HG02642 (cell line): ENCODE results near the gene TRIM49C.
"Not testable (repeated sequence)": the region's sequence is repeated elsewhere in the genome, so short reads cannot be mapped to it uniquely, and the experiment has no call there.

ENCODE experiments used
- ATAC-seq: cut with Tn5 transposase; IDR thresholded peaks from one replicate; pipeline ENCODE4 v1.9.1; 2021; ENCODE audit warnings: mild to moderate bottlenecking; ENCODE audit not compliant: unreplicated experiment, poor library complexity

The TRIM49C gene, protein sequence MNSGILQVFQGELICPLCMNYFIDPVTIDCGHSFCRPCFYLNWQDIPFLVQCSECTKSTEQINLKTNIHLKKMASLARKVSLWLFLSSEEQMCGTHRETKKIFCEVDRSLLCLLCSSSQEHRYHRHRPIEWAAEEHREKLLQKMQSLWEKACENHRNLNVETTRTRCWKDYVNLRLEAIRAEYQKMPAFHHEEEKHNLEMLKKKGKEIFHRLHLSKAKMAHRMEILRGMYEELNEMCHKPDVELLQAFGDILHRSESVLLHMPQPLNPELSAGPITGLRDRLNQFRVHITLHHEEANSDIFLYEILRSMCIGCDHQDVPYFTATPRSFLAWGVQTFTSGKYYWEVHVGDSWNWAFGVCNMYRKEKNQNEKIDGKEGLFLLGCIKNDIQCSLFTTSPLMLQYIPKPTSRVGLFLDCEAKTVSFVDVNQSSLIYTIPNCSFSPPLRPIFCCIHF

DNA sequence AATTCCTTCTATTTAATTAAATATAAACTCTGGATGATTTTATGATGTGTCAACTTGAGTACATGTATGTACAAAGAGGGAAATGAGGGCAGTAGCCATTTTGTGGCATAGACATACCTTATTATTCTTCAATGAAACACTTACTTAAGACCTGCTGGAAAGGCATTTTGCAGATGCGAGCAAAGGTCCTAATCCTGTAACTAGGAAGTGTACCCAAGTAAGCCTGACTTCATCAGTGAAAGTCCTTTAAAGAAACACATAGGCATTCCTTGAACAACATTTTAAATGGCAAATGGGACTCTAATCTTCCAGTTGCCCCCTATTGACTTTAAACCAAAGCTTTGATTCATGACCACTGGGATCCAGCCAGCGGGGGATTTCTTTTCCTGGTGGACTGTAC lies at the start of gene TRIM49C:
Gene TRIM49C, plus strand, starts transcription at position 301 of the 400 bp plus-strand sequence. CDS start 4,106 bp downstream, outside the sequence.
- ATAC-seq = not testable (repeated sequence)

DNA sequence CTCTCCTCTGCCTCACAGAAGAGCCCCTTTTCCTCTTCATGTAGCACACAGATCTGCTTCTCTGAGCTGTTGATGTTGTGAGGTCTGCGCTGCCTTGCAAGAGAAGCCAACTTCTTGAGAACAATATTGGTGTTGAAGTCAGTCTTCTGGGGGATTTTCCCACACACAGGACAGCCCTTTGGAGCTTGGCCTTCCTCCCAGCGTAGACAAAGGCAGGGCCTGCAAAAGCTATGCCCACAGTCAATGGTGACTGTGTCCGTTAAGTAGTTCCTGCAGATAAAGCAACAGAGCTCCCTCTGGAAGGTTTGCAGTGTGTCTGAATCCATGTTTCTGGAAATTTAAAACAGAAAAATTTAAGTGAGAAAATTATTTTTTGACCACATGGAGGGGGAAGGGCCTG lies 6.7 kb upstream of the TRIM49C start:
- not testable (repeated sequence) for ATAC-seq

DNA sequence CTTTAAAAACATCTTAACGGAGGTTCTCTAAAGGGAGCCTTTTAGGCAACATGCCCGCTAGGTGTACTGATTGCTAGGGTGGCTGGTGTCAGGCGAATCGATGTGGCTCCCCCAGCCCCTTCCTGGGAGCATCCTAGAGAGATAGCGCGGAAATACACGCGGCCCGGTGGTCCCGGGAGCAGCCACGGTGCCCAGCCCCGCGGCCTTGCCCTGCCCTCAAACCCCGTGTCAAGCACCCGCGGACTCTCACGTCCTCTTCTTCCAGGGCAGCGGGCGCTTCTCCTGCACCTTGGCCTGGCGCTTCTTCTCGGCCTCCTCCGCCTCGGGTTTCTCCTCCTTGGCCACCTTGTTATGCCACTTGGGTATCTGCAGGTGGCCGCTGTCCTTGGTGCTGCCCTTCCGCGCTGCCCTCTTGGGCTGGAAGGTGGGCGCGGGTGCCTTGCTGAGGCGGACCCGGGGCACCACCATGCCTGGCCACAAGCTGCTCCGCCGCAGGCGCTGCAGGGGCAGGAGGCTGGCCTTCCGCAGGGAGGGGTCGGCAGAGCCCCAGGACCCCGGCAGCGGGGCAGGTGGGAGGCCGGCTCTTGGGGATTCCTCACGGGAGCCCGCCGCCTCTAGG lies 20.8 kb downstream of the TRIM49C start:
- not testable (repeated sequence) for ATAC-seq

DNA sequence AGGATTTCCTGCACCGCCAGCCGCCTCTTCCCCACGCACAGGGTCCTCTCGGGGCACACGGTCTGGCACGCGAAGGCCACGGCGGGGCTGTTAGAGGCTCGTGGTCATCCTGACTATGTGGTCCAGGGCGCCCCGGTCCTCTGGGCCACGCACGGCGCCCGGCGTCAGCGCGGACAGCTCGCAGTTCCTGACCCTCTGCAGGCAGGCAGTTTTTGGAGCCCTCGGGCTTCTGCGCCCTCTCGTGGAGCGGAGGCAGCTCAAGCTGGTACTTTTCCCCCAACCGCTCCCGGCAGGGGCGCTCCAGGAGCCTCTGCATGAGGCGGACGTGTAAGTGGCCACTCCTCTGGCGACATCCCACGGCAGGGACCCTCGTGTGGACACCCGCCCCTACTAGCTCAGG lies 21.4 kb downstream of the TRIM49C start:
- ATAC-seq = not testable (repeated sequence)

DNA sequence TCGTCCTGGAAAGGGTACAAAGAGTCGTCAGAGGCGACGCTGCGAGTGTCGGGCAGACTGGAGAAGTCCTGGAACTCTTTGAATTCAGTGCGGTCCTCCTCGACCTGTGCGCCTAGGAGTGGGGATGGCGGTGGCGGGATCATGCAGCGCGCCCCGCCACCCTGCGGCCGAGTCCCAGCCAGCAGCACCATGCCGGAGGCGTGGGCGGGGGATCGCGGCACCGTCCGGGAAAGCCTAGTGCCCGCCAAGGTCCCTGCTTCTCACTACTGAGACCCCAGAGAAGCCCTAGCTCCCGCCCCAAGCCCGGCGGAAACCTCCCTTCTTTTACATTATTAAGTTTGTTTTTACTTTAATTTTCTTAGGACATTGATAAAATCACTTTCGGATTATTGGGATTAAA lies 22.6 kb downstream of the TRIM49C start:
- not testable (repeated sequence) for ATAC-seq

DNA sequence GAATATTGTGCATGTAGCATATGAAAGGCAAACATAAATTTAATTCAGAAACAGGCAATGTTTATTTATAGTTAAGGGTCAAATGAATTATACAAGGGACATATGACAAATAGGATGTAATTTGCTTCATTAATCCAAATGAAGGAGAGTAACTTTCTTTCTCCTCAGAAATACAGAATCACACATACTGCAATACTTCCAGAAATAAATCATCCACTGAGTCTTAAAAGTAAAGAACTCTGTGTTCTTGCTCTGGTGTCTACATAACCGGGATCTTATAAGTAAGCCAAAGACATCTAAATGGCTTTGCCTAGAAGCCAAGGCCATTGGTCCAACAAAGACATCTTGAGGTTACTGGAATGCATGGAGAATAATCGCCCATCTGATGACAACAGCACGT lies 54.7 kb downstream of the TRIM49C start, which contains the start of gene UBTFL1:
Gene UBTFL1, plus strand, starts transcription at position 301 of the 400 bp plus-strand sequence. Its CDS starts 0 bp downstream, at position 301.
- ATAC-seq = not testable (repeated sequence)

DNA sequence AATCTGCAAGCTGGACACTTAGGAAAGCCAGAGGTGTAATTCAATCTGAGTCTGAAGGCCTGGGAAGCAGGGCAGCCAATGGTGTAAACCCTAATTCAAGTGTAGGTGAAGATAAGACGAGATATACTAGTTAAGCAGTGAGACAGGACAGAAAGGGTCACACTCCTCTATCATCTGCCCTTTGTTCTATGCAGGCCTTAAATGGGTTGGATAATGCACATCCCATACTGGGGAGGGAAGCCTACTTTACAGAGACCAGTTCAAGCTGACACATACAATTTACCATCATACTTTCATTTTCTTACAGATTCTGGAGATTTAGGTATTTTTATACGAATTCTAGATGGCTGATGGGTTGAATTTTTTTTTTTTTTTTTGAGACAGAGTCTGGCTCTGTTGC lies 57.8 kb downstream of the TRIM49C start:
- not testable (repeated sequence) for ATAC-seq
